Measurements from ENCODE around the gene C3orf33. TPM values are rescaled to one million over a fixed set of nuclear protein-coding genes. Genes with fewer than 3 reads are reported as not detected.

Gene C3orf33
- total RNA-seq, 8 experiments from 2014 or later = 3.7 to 8.8 (median 6.2) TPM

DNA sequence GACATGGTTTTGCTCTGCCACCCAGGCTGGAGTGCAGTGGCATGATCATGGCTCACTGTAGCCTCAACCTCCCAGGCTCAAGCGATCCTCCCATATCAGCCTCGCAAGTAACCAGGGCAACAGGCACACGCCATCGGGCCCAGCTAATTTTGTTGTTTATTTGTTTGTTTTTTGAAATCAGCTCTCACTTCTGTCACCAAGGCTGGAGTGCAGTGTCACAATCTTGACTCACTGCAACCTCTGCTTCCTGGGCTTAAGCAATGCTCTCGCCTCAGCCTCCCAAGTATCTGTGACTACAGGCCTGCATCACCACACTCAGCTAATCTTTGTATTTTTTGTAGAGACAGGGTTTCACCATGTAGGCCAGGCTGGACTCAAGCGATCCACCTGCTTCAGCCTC is 35.0 kb downstream of the C3orf33 start:
- WGBS, 10 experiments = 80 to 100% (median 100%) methylated on average over 1 to 4 of the region's 6 CpGs; no CpG with 5 or more reads in 3 of the 10 experiments

DNA sequence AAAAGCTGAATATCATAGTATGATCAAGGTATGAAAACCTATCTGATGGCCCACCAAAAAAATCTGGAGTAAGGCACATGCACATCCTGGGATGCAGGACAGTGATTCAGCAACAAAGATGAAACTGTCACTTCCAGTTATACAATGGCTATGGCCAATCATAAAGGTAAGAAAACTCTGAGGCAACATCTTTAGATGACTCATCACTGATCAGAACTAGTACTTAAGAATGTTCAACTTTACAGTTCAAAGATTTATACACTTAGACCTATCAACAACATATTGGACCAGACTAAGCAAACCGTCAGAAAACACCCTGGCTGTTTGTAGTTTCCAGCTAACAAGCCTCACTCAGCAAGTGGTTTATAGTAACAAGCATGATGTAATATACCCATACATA is 39.9 kb downstream of the C3orf33 start:
- H3K27ac ChIP-seq = no peak overlapping the region
- ATAC-seq (replicated peaks in 6 of 8) = peak in 3 of 8 experiments; percentile 44 to 96 (median 87)
- H3K4me3 ChIP-seq = no peak overlapping the region
- whole genome bisulfite sequencing, 10 experiments = 71 to 100% (median 88%) methylated on average over 1 of the region's 1 CpG; no CpG with 5 or more reads in 3 of the 10 experiments
- in situ Hi-C loops (cut with MboI; ENCODE audit: low pct_unique_long_range_greater_than_20kb in 2 of 9, low sequenced_read_pairs in 9 of 9, unreplicated experiment in 9 of 9) = no loop called here
- H3K4me1 ChIP-seq (replicated peaks in 1 of 2) = no peaks in the 10 kb centered on the region

More for the DNA sequence above, 35.0 kb downstream of the C3orf33 start:
- Histone ChIP-seq H3K4me3 (no peak overlapping the region), H3K4me1 (replicated peaks in 1 of 2) (no peaks in the 10 kb centered on the region), H3K27ac (no peak overlapping the region)
- in situ Hi-C loops (cut with MboI; ENCODE audit: low pct_unique_long_range_greater_than_20kb in 2 of 9, low sequenced_read_pairs in 9 of 9, unreplicated experiment in 9 of 9) = no loop called here
- no peak for ATAC-seq (replicated peaks in 6 of 8)

DNA sequence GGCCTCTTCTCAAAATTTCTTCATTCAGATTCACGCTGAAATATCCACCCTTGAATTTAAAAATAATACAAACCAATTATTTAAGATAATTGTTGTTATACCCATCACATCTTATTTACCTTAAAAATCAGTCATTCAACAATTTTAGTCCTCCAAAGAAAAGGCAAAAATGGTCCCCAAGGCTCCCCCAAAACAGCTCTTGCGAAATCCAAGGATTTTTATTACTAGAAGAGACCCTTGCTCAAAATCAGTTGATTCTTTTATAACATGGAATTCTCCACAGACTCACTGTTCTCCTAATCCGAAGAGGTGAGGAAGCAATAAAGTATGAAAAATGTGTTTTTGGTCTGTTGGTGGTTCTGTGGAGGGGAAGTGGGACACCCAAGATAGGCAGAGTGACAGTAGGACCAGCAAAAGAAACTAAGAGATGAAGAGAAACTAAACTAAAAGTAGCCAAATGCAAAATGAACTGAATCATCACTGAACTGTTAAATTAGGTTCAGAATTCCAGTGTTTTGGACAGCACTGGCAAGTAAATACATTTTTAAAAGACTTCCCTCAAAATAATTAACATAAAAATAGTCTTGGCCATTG is 42.1 kb downstream of the C3orf33 start:
- Histone ChIP-seq H3K4me1 (replicated peaks in 1 of 2) (no peaks in the 10 kb centered on the region), H3K27ac (no peak overlapping the region), H3K4me3 (no peak overlapping the region)
- WGBS, 10 experiments = 49 to 100% (median 95%) methylated on average over 2 to 3 of the region's 3 CpGs
- ATAC-seq (replicated peaks in 6 of 8) = no peak
- in situ Hi-C loops (cut with MboI; ENCODE audit: low pct_unique_long_range_greater_than_20kb in 2 of 9, low sequenced_read_pairs in 9 of 9, unreplicated experiment in 9 of 9) = no loop called here

DNA sequence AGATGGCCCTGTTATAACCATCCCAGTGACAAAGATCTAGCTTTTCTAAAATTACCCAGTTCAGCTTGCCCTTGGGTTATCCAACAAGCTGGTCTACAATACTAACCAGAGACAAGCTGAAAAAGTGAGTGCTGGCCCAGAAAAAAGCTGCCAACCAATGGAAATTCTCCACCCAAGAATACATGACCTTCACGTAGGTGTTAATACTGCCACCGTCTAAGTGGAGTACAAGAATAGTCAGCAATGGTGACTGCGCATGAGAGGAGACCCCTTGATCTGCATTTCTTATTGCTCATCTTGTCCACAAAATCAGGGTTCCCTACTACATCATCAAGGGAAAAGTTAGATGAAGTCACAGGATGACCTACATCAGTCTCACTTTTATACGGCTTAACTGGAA is 45.4 kb downstream of the C3orf33 start:
- Histone ChIP-seq H3K27ac (no peak overlapping the region), H3K4me1 (replicated peaks in 1 of 2) (no peaks in the 10 kb centered on the region), H3K4me3 (no peak overlapping the region)
- in situ Hi-C loops (cut with MboI; ENCODE audit: low pct_unique_long_range_greater_than_20kb in 2 of 9, low sequenced_read_pairs in 9 of 9, unreplicated experiment in 9 of 9) = no loop called here
- 70 to 100% (median 92%) methylated on average over 1 to 4 of the region's 4 CpGs; no CpG with 5 or more reads in 2 of the 10 experiments for WGBS, 10 experiments
- no peak for ATAC-seq (replicated peaks in 6 of 8)

DNA sequence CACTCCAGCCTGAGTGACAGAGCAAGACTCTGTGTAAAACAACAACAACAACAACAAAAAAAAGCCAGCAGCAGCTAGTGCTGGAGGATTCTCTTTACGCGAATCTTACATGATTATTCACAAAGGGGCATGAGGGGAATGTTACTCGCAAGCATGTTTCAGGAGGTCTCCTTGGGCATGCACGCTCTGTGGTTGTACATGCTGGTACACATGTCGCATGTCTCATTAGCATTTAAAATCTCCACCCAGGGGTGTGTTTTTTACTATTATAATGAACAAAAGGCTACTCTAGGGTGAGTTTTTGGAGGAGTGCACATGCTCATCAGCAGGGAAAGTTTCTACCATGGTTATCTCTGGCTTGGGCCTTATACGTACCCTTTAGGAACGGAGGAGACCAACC is 48.5 kb downstream of the C3orf33 start:
- WGBS, 10 experiments = 56 to 100% (median 98%) methylated on average over 1 to 5 of the region's 7 CpGs; no CpG with 5 or more reads in 5 of the 10 experiments
- Histone ChIP-seq H3K4me3 (no peak overlapping the region), H3K27ac (no peak overlapping the region), H3K4me1 (replicated peaks in 1 of 2) (peaks cover 4 to 5% of the 10 kb centered on the region in 2 donors)
- in situ Hi-C loops (cut with MboI; ENCODE audit: low pct_unique_long_range_greater_than_20kb in 2 of 9, low sequenced_read_pairs in 9 of 9, unreplicated experiment in 9 of 9) = no loop called here
- peak in 3 of 8 experiments; percentile 57 to 81 (median 59) for ATAC-seq (replicated peaks in 6 of 8)

DNA sequence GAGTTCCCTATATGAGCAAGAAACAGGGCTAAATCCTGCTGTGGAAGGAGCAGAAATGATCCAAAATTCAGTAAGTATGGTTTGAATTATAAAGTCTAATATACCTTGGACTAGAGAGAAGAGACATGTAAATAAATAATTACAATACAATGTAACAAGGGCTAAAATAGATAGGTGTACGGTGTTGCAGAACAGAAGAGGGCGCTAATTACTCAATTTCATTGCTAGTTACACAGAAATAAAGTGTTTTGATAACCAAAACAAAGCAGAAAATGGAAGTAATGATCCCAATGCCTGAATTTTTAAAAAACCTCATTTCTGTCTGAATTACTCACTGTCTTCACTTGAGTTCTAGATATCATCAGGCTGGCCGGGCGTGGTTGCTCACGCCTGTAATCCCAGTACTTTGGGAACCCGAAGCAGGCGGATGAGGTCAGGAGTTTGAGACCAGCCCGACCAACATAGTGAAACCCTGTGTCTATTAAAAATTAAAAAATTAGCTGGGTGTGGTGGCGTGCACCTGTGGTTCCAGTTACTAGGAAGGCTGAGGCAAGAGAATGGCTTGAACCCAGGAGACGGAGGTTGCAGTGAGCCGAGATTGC is 52.9 kb downstream of the C3orf33 start:
- Histone ChIP-seq H3K27ac (no peak overlapping the region), H3K4me1 (replicated peaks in 1 of 2) (peaks cover 17 to 24% of the 10 kb centered on the region in 2 donors), H3K4me3 (no peak overlapping the region)
- WGBS, 10 experiments = 0 to 100% (median 69%) methylated on average over 2 to 11 of the region's 11 CpGs; no CpG with 5 or more reads in 1 of the 10 experiments
- peak in 4 of 8 experiments; percentile 32 to 88 (median 71) for ATAC-seq (replicated peaks in 6 of 8)
- in situ Hi-C loops (cut with MboI; ENCODE audit: low pct_unique_long_range_greater_than_20kb in 2 of 9, low sequenced_read_pairs in 9 of 9, unreplicated experiment in 9 of 9) = no loop called here

DNA sequence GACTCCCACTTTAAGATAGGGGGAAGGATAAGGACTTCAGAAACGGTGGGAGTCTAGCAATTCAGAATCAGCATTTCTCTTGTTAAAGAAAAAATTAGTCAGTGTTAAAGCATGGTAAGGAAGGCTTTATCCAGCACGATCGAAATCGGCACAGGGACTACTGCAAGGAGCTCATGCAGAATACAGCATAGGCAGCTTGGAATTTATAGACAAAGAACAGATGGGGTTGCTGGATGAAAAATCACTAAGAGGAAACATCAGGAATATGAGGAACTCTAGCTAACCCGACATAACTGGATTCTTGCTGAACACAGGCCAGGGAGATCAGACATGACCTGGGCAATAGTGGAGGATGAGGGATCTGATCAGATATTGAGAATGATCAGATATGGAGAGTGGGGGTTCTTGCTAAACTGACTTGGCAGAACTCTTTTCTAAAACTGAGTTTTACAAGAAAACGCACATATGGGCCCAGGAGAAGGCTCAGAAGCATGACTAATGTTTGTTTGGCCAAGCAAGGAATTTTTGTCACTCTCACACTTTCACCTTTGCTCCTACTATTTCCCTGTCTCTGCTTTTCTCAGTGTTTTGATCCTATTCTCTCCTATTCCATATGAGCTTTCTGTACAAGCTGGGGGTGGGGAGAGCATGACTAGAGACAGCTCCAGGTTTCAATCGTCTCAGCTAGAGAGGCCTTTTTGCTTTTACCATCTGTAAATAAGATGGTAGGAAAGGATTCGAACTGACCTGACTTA is 57.3 kb downstream of the C3orf33 start:
- in situ Hi-C loops (cut with MboI; ENCODE audit: low pct_unique_long_range_greater_than_20kb in 2 of 9, low sequenced_read_pairs in 9 of 9, unreplicated experiment in 9 of 9) = no loop called here
- ATAC-seq (replicated peaks in 6 of 8) = no peak
- WGBS, 10 experiments = 0 to 84% (median 45%) methylated on average over 1 to 8 of the region's 8 CpGs
- Histone ChIP-seq H3K27ac (peak overlapping the region in 1 of 2 donors; percentile 36), H3K4me3 (no peak overlapping the region), H3K4me1 (replicated peaks in 1 of 2) (peaks cover 34 to 39% of the 10 kb centered on the region in 2 donors)

DNA sequence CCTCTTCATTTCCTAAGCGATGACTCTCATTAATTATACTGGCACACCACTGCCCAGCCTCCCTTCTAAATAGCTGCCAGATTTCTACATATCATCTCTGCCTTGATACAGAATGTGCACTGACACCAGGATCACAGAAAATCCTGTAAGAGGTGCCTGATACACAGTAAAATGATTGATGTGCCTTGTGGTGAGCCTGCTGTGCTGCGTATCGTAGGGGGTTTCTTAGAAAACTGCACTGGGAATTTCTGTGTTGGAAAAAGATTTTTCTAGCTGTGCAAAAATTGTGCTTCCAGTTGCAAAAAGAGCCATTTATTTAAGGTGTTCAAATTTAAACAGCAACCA is 58.2 kb downstream of the C3orf33 start:
- WGBS, 10 experiments = 0 to 82% (median 25%) methylated on average over 2 to 3 of the region's 3 CpGs; no CpG with 5 or more reads in 3 of the 10 experiments
- Histone ChIP-seq H3K4me1 (replicated peaks in 1 of 2) (peaks cover 32 to 42% of the 10 kb centered on the region in 2 donors), H3K27ac (no peak overlapping the region), H3K4me3 (no peak overlapping the region)
- peak in 2 of 8 experiments; percentile 18 to 25 for ATAC-seq (replicated peaks in 6 of 8)
- in situ Hi-C loops (cut with MboI; ENCODE audit: low pct_unique_long_range_greater_than_20kb in 2 of 9, low sequenced_read_pairs in 9 of 9, unreplicated experiment in 9 of 9) = no loop called here

DNA sequence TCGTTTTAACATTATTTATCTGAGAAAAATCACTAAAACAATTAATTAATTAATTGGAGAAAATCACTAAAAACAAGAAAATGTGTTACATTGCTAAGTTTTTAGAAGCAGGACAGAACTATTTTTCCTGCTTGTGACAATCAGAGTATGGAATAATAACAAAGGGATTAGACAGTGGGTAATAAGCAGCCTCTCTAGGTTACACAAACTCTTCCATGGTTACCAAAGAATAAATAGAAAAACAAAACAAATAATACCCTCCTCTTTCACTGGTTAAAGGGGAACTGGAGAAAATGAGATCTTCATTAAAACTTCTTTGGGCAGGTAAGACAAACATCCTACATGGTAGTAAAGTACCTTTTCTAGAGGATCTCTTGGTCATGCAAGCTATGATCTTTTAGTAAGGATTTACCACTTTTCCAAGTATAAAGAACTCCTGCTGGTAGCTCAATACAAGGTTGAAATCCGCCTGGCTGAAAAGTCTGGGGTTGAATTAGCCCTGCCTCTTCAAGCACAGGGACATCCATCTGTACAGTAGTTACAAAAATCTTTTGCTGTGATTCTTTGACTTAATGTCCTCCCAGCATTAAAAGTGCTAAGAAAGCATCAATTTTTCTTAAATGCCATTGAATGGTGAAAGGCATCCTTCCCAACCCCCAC is 58.7 kb downstream of the C3orf33 start:
- no peak for ATAC-seq (replicated peaks in 6 of 8)
- Histone ChIP-seq H3K4me1 (replicated peaks in 1 of 2) (peaks cover 29 to 43% of the 10 kb centered on the region in 2 donors), H3K4me3 (no peak overlapping the region), H3K27ac (peak overlapping the region in 1 of 2 donors; percentile 4)
- WGBS, 10 experiments = 0 to 57% (median 24%) methylated on average over 1 to 2 of the region's 2 CpGs
- in situ Hi-C loops (cut with MboI; ENCODE audit: low pct_unique_long_range_greater_than_20kb in 2 of 9, low sequenced_read_pairs in 9 of 9, unreplicated experiment in 9 of 9) = no loop called here

DNA sequence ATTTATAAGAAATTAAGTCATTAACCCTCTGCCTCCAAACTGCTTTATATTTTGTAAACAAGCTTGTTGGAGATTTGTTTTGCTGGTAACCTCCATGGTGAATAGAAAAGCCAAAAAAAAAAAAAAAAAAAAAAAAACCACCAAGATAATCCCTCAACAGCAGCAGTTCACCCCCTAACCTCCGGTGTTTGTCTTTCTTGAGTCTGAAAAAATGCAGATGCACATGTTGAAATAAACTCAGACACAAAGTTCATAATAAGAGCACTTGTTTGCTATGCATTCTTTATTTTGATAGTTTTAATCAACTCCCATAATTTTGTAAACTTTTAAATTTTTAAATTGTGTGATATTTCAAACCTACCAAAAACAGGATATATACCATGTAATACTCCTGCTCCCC is 59.4 kb downstream of the C3orf33 start:
- Histone ChIP-seq H3K27ac (peak overlapping the region in 1 of 2 donors; percentile 4), H3K4me3 (no peak overlapping the region), H3K4me1 (replicated peaks in 1 of 2) (peaks cover 25 to 50% of the 10 kb centered on the region in 2 donors)
- no peak for ATAC-seq (replicated peaks in 6 of 8)
- in situ Hi-C loops (cut with MboI; ENCODE audit: low pct_unique_long_range_greater_than_20kb in 2 of 9, low sequenced_read_pairs in 9 of 9, unreplicated experiment in 9 of 9) = no loop called here
- 0 to 100% (median 38%) methylated on average over 1 of the region's 1 CpG; no CpG with 5 or more reads in 5 of the 10 experiments for WGBS, 10 experiments

DNA sequence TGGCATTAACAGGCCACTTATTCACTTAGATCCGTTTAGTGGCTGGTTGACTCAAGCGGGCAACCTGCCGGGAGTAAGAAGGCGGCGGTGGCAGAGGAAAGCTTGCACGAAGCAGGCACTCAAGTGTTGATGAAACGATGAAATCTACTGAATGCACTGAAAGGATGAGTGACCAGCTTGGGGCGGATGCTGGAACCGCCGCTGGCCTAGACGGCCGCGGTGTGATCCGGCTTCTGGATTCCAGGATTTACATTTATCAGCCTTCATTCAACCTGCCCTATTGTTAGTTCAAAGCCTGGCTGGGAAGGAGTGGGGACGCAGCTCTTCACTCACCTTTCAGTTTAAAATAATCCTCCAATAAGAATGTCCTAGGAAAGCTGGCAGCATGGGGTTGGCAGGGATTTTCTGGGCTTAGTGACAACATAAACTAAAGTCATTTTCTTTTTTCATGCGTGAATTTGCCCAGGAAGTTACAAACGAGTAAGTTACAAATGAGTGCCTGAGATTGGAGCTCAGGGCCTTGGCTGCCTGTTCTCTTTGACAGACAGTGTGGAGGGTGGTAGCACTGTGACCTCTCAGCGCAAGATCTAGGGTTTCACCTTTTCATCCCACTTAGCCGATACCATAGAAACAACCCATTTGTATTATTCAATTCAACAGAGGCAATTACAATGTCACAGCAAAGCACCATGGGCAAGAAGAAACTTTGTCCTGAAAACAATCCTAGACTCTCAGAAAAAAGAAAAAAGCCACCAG is 60.1 kb downstream of the C3orf33 start:
- Histone ChIP-seq H3K4me3 (peak overlapping the region; percentile 9 to 94 (median 25)), H3K27ac (peak overlapping the region in 1 of 2 donors; percentile 72), H3K4me1 (replicated peaks in 1 of 2) (peaks cover 29 to 57% of the 10 kb centered on the region in 2 donors)
- in situ Hi-C loops (cut with MboI; ENCODE audit: low pct_unique_long_range_greater_than_20kb in 2 of 9, low sequenced_read_pairs in 9 of 9, unreplicated experiment in 9 of 9) = no loop called here
- WGBS, 10 experiments = 0 to 71% (median 11%) methylated on average over 1 to 18 of the region's 19 CpGs
- ATAC-seq (replicated peaks in 6 of 8) = peak in 6 of 8 experiments; percentile 8 to 52 (median 42)

DNA sequence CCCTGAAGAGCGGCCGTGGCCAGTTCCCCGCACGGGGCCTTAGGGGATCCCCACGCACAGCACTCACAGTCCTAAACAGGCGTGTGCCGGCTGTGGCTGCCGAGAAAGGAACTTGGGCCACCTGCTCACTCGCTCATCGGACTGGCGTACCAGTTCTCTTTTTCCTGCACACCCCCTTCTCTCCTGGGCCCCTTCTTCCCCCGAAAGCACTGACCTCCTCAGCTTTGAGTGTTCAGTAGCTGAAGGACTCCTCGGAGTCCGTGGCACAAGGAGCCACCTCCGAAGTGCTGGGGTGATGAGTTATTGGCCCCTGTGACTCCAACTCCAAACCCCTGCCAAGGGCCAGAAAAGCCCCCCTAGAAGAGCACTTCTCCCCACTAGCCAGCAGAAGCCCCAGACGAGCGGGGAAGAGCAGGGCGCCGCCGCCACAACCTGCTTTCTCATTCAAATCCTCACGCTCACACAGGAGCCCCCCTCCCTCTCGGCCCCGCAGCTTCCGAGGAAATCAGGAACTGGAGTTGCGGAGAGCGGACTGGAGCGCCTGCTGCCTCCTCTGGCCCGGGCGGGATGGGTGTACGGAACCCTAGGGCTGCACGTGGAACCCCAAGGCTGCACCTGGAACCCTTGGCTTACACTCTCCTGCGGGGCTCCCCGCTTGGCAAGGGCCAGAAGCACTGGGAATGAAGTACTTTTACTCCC is 61.3 kb downstream of the C3orf33 start, which contains the start of gene PLCH1:
Gene PLCH1 (minus strand): TSS at position 446 of the 699 bp plus-strand sequence. CDS start 40,847 bp downstream, outside the sequence.
- in situ Hi-C loops (cut with MboI; ENCODE audit: low pct_unique_long_range_greater_than_20kb in 2 of 9, low sequenced_read_pairs in 9 of 9, unreplicated experiment in 9 of 9) = no loop called here
- ATAC-seq (replicated peaks in 6 of 8) = peak; percentile 68 to 81 (median 72)
- Histone ChIP-seq H3K27ac (peak within 1 kb of the TSS; percentile 78 to 84), H3K4me1 (replicated peaks in 1 of 2) (peaks cover 35 to 62% of the 10 kb centered on the region in 2 donors), H3K4me3 (peak within 1 kb of the TSS; percentile 66 to 100 (median 89))
- WGBS, 10 experiments = 0% methylated on average over 1 to 10 of the region's 33 CpGs; no CpG with 5 or more reads in 3 of the 10 experiments

All from motor neuron (in vitro differentiated cells).